HepG2 (cell line): ENCODE results near the gene CDR2L. TPM values are rescaled to one million over a fixed set of nuclear protein-coding genes. Genes with fewer than 3 reads are reported as not detected.
A peak's percentile ranks its signal among the peaks of the same experiment; 100 is the strongest.

ENCODE experiments used
- AHDC1 ChIP-seq: sonication (generic); formaldehyde crosslinking; IDR thresholded peaks from 2 replicates; pipeline ENCODE4 v1.5.1; 2020; ENCODE audit warnings: mild to moderate bottlenecking, missing genetic modification reagents, borderline replicate concordance
- AKNA ChIP-seq: sonication (generic); formaldehyde crosslinking; IDR thresholded peaks from 2 replicates; pipeline ENCODE4 v1.4.0; 2020; ENCODE audit warnings: missing genetic modification reagents, borderline replicate concordance
- DBP ChIP-seq: sonication (generic); formaldehyde crosslinking; IDR thresholded peaks from 2 replicates; pipeline ENCODE4 v1.4.0; 2020; ENCODE audit warnings: missing genetic modification reagents; ENCODE audit errors: not compliant biosample characterization
- MIXL1 ChIP-seq: IDR thresholded peaks from 2 replicates; pipeline ENCODE4 v1.6.1; 2016
- MTF2 ChIP-seq: sonication (generic); formaldehyde crosslinking; IDR thresholded peaks from 2 replicates; pipeline ENCODE4 v1.5.0; 2020; ENCODE audit warnings: missing genetic modification reagents, borderline replicate concordance
- RERE ChIP-seq: IDR thresholded peaks from 2 replicates; pipeline ENCODE4 v1.6.1; 2016; ENCODE audit warnings: low read depth, missing genetic modification reagents, missing compliant biosample characterization
- TBP ChIP-seq: sonication (generic); formaldehyde crosslinking; IDR thresholded peaks from 2 replicates; pipeline ENCODE4 v1.5.0; 2020; ENCODE audit warnings: missing genetic modification reagents
- YEATS2 ChIP-seq: sonication (generic); formaldehyde crosslinking; IDR thresholded peaks from 2 replicates; pipeline ENCODE4 v1.4.0; 2020; ENCODE audit warnings: missing genetic modification reagents, borderline replicate concordance
- ZNF136 ChIP-seq: sonication (generic); formaldehyde crosslinking; IDR thresholded peaks from 2 replicates; pipeline ENCODE4 v1.8.1; 2022; ENCODE audit warnings: low read depth, mild to moderate bottlenecking, moderate library complexity, missing genetic modification reagents
- ZNF30 ChIP-seq: sonication (generic); formaldehyde crosslinking; IDR thresholded peaks from 2 replicates; pipeline ENCODE4 v1.5.0; 2020; ENCODE audit warnings: mild to moderate bottlenecking, missing genetic modification reagents
- ZNF569 ChIP-seq: sonication (generic); formaldehyde crosslinking; IDR thresholded peaks from 2 replicates; pipeline ENCODE4 v1.5.0; 2020; ENCODE audit warnings: mild to moderate bottlenecking, missing genetic modification reagents, moderate library complexity, borderline replicate concordance
- polyA plus RNA-seq, 8 experiments: library from polyadenylated mRNA; depleted of rRNA in 3 of 8; stranded (reverse) in 7 of 8; unstranded in 1 of 8; fragments of >200 nt; fragmentation: Illumina TruSeq in 4 of 8; extraction: Trizol in 4 of 8; gene quantifications; 2 replicates each; pipeline versions ENCODE4 v1.2.1 to v1.2.3, GENCODE V29; 2011 to 2016; ENCODE audit warnings: low read depth in 4 of 8, missing spikeins in 1 of 8, mixed read lengths in 1 of 8; ENCODE audit not compliant: insufficient read depth in 1 of 8
- total RNA-seq, 5 experiments: library from RNA; depleted of rRNA; stranded (reverse); fragments of >200 nt; fragmentation: Illumina TruSeq; extraction: Trizol; gene quantifications; 2 replicates each; pipeline ENCODE4 v1.2.3, GENCODE V29; 2016; ENCODE audit warnings: low read depth in 1 of 5

Gene CDR2L
- total and polyA plus RNA-seq, 2 of the 13 experiments (the other 11 are each of a cell fraction or from before 2014, with no cell fraction given) = 1.9 to 2.1 TPM

- TF ChIP-seq AHDC1 (CRISPR knock-in tag) = no peak; the same call in 1 of the 2 replicates
- TF ChIP-seq ZNF136 (CRISPR knock-in tag) = peak; percentile 21
- TF ChIP-seq MTF2 (CRISPR knock-in tag) = no peak; the same call in 1 of the 2 replicates
- peak; percentile 82 for TF ChIP-seq DBP (CRISPR knock-in tag)
- TF ChIP-seq RERE (CRISPR knock-in tag) = peak; percentile 72; the same call in 1 of the 2 replicates
- no peak for TF ChIP-seq ZNF569
- TF ChIP-seq ZNF30 (CRISPR knock-in tag) = no peak
- TF ChIP-seq TBP (CRISPR knock-in tag) = no peak; the same call in 1 of the 2 replicates
- TF ChIP-seq YEATS2 (CRISPR knock-in tag) = peak; percentile 67
- TF ChIP-seq MIXL1 (CRISPR knock-in tag) = peak; percentile 83
- 0 out of 2 replicates have a peak, but pooled peaks have one; percentile 21 for TF ChIP-seq AKNA (CRISPR knock-in tag)
Observed at GRCh38 chr17:75034236-75034908, 46.9 kb downstream of the CDR2L start (continued).
